Mammary epithelial cell (primary cell): Measurements from ENCODE around the gene KIF1A.

Source experiments
- CTCF ChIP-seq, 2 donors: IDR thresholded peaks in 1 of 2; conservative IDR thresholded peaks in 1 of 2; 2 replicates each; pipeline ENCODE4 v1.5.1; 2011 to 2012; ENCODE audit warnings: inconsistent platforms in 2 of 2, low read length in 2 of 2, mild to moderate bottlenecking in 2 of 2, control low read depth in 1 of 2, low read depth in 1 of 2; ENCODE audit not compliant: insufficient read depth in 1 of 2; ENCODE audit errors: extremely low read depth in 1 of 2
- EZH2 ChIP-seq: IDR thresholded peaks from 2 replicates; pipeline ENCODE4 v1.6.1; 2012; ENCODE audit warnings: low read length, inconsistent platforms, borderline replicate concordance

- TF ChIP-seq CTCF (conservative IDR thresholded peaks at IDR 0.05 in 1 of 2, IDR thresholded peaks at IDR 0.05 in 1 of 2; ENCODE audit: extremely low read depth in 1 of 2, insufficient read depth in 1 of 2, low read depth in 1 of 2, low read length in 2 of 2) (no peak), EZH2 (no peak)
These were observed 44.1 kb downstream of the KIF1A start for GRCh38 chr2:240775905-240776304.
